GM06990 (cell line): ENCODE data around the gene EPN3.

Experiments
- DNase-seq: peaks from one replicate; pipeline ENCODE4 v3.0.0-alpha.2; 2011; ENCODE audit not compliant: insufficient read length; ENCODE audit errors: extremely low read depth
- H3K27me3 ChIP-seq: replicated peaks from 2 replicates; pipeline ENCODE4 v1.6.0; 2011; ENCODE audit warnings: low read length; ENCODE audit not compliant: control insufficient read depth, insufficient read depth
- H3K36me3 ChIP-seq: 2 replicates; pipeline ENCODE4 v1.5.1; 2011; ENCODE audit warnings: low read length; ENCODE audit not compliant: control insufficient read depth, insufficient read depth
- H3K4me3 ChIP-seq: replicated peaks from 2 replicates; pipeline ENCODE4 v1.5.1; 2011; ENCODE audit warnings: low read depth, mild to moderate bottlenecking, control low read depth, low read length
- TF ChIP-seq, protein P1 (sequence below): IDR thresholded peaks from 2 replicates; pipeline ENCODE4 v1.5.1; 2011; ENCODE audit warnings: low read length, control low read depth, mild to moderate bottlenecking, inconsistent platforms; ENCODE audit not compliant: insufficient read depth, poor library complexity, severe bottlenecking

Gene EPN3

DNA sequence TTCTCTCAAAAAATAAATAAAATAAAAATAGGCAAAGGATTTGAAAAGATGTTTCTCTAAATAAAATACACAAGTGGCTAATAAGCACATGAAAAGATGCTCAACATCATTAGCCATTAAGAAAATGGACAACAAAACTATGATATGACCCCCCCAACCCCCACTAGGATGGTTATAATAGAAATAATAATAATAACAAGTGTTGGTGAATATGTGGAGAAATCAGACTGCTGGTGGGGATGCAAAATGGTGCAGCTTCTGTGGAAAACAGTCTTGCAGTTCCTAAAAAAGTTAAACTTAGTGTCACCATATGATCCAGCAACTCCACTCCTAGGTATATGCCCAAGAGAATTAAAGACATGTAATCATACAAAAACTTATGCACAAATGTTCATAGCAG lies 33.3 kb upstream of the EPN3 start:
- Histone ChIP-seq H3K27me3 (no peaks in the 10 kb centered on the region), H3K36me3 (no peaks in the 10 kb centered on the region), H3K4me3 (no peak overlapping the region)
- DNase-seq: no peak
- TF ChIP-seq, protein P1, sequence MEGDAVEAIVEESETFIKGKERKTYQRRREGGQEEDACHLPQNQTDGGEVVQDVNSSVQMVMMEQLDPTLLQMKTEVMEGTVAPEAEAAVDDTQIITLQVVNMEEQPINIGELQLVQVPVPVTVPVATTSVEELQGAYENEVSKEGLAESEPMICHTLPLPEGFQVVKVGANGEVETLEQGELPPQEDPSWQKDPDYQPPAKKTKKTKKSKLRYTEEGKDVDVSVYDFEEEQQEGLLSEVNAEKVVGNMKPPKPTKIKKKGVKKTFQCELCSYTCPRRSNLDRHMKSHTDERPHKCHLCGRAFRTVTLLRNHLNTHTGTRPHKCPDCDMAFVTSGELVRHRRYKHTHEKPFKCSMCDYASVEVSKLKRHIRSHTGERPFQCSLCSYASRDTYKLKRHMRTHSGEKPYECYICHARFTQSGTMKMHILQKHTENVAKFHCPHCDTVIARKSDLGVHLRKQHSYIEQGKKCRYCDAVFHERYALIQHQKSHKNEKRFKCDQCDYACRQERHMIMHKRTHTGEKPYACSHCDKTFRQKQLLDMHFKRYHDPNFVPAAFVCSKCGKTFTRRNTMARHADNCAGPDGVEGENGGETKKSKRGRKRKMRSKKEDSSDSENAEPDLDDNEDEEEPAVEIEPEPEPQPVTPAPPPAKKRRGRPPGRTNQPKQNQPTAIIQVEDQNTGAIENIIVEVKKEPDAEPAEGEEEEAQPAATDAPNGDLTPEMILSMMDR: no peak

DNA sequence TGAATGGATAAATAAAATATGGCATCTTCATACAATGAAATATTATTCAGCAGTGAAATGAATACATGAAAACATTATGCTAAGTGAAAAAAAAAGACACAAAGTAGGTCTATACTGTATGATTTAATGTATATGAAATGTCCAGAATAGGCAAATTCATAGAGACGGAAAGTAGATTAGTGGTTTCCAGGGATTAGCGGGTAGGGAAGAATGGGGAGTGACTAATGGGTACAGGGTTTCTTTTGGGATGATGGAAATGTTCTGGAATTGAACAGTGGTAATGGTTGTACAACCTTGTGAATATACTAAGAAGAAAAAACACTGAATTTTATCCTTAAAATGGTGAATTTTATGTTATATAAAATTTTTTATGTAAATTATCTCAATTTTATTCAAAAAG lies 32.8 kb upstream of the EPN3 start:
- DNase-seq: no peak
- Histone ChIP-seq H3K36me3 (no peaks in the 10 kb centered on the region), H3K4me3 (no peak overlapping the region), H3K27me3 (no peaks in the 10 kb centered on the region)
- TF ChIP-seq, protein P1: no peak

DNA sequence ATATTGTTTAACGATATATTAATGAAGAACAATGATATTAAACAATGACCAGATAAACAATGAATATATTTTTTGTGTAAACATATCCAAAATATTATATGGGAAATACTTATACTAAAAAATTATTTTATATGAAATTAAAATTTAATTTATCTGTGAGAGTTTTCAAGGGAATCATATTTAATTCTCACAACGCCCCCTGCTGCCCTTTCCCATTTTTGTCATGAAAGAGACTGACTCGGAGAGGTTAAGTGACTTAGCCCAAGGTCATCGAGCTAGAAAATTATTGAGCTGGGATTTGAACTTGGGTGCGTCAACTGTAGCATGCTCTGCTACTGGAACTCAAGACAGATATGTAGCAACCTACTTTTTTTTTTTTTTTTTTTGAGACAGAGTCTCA lies 31.5 kb upstream of the EPN3 start:
- DNase-seq: no peak
- TF ChIP-seq, protein P1: peak; percentile 34
- no peaks in the 10 kb centered on the region for H3K27me3 ChIP-seq
- no peaks in the 10 kb centered on the region for H3K36me3 ChIP-seq
- no peak overlapping the region for H3K4me3 ChIP-seq

DNA sequence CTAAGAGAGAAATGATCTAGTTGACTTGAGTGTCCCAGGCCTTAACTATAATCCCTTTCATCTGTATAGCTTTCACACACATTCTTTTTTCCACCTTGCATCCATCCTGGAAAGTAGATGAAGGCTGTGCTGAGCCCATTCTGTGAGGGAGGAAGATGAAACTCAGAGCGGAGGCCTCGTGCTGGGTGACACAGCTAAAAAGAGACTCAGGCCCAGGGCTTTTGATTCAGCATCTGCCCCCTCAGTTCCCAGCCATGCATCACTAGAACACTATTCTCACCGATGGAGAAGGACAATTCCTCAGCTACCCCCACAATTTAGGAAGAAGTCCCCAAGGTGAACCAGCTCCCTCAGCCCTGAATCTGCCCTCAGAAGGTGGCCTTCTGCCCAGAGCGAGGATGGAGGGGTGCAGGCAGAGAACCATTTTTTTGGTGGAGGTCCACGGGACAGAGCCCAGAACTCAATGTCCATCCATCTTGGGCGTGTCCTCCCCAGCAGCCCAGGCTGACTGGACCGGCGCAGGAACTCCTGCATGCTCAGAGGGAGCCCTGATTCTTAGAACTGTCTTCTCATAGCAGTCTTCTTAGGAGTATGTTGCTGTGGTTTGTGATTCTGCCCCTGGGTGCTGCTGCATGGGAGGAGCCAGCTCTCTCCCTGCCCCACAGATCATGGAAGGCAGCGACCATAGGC lies 30.1 kb upstream of the EPN3 start:
- TF ChIP-seq, protein P1: no peak
- Histone ChIP-seq H3K36me3 (no peaks in the 10 kb centered on the region), H3K27me3 (no peaks in the 10 kb centered on the region), H3K4me3 (no peak overlapping the region)
- no peak for DNase-seq

DNA sequence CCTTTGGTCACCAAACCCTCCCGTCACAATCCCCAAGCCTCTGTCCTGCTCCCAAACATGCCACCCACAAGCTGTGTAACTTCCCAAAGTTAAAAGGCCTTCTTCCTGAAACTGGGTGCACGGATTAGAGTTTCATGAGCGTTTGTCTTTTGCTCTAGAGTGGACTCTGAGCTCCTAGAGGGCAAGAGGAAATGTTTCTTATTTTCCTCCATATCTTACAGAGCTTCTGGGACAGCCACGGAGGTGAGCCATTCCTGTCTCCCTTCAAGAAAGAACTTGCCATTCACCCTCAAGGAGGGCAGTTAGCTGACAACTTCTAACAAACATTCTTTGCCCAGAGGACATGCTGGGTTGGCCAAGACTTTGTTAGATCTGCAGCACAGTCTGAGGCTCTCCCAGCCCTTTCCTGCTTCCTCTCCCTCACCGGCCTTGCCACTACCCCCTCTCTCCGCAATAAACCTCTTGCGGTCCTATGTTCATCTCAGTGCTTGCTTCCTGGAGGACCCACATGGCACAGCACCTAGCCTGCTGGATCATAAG lies 26.9 kb upstream of the EPN3 start:
- H3K27me3 ChIP-seq: no peaks in the 10 kb centered on the region
- TF ChIP-seq, protein P1: no peak
- H3K4me3 ChIP-seq: no peak overlapping the region
- no peaks in the 10 kb centered on the region for H3K36me3 ChIP-seq
- no peak for DNase-seq
